Measurements from ENCODE around the gene PRICKLE3. TPM values are rescaled to one million over a fixed set of nuclear protein-coding genes. Genes with fewer than 3 reads are reported as not detected.
A peak's percentile ranks its signal among the peaks of the same experiment; 100 is the strongest.

PRICKLE3 gene
- total and polyA plus RNA-seq, 2 experiments from 2014 or later: 4.7 to 13.7 TPM

GRCh38 chrX:49160908-49161307 lies 25.3 kb downstream of the PRICKLE3 start:
- Mint-ChIP-seq H3K4me3 (no peak overlapping the region), H3K27me3 (ENCODE audit: insufficient read depth, low read depth, poor library complexity) (peaks cover 22% of the 10 kb centered on the region)
- no peak for ATAC-seq

GRCh38 chrX:49157194-49157593 lies 29.0 kb downstream of the PRICKLE3 start:
- no peak for TF ChIP-seq REST (IDR thresholded peaks at IDR 0.05; ENCODE audit: unreplicated experiment)
- TF ChIP-seq ZNF462 (CRISPR knock-in tag; IDR thresholded peaks at IDR 0.05): no peak
- no peak for TF ChIP-seq POLR2AphosphoS5 (IDR thresholded peaks at IDR 0.05; ENCODE audit: low read depth)
- TF ChIP-seq CTCF (conservative IDR thresholded peaks at IDR 0.05; ENCODE audit: low read depth in 2 of 2): 0 out of 4 replicates have a peak, but pooled peaks of 1 of the 2 experiments have one; percentile 11
- TF ChIP-seq CREB1 (CRISPR knock-in tag; IDR thresholded peaks at IDR 0.05; ENCODE audit: low read depth): no peak
- no peak for TF ChIP-seq ZNF331 (CRISPR knock-in tag; IDR thresholded peaks at IDR 0.05; ENCODE audit: low read depth)
- H3K9me3 Mint-ChIP-seq: no peaks in the 10 kb centered on the region; the same call in 2 of the 3 replicates
- no peaks in the 10 kb centered on the region; the same call in 1 of the 2 replicates for H3K4me1 ChIP-seq (ENCODE audit: insufficient read depth)
- no peaks in the 10 kb centered on the region for H3K9me2 ChIP-seq (ENCODE audit: insufficient read depth)
- no peak overlapping the region for H3K27ac Mint-ChIP-seq
- peak overlapping the region; percentile 67 for H3K4me3 Mint-ChIP-seq
- DNase-seq (ENCODE audit: low spot score) (peak; percentile 15), ATAC-seq (peak; percentile 3; the same call in 1 of the 3 replicates)
- H3K27me3 ChIP-seq (ENCODE audit: insufficient read depth): peaks cover 46% of the 10 kb centered on the region
- H3K36me3 Mint-ChIP-seq (ENCODE audit: low read depth): no peaks in the 10 kb centered on the region
- no peaks in the 10 kb centered on the region for H3K36me3 ChIP-seq (ENCODE audit: insufficient read depth)
- H3K4me3 ChIP-seq: peak overlapping the region; percentile 39
- H3K4me2 ChIP-seq: peak overlapping the region; percentile 65
- peaks cover 10% of the 10 kb centered on the region for H3K27me3 Mint-ChIP-seq (ENCODE audit: insufficient read depth, low read depth, poor library complexity)
- H4K20me1 ChIP-seq (replicated peaks; ENCODE audit: insufficient read depth): no peaks in the 10 kb centered on the region
- H2AFZ ChIP-seq: peak overlapping the region; percentile 52; the same call in 1 of the 2 replicates
- H3K27ac ChIP-seq (ENCODE audit: low read depth): no peak overlapping the region
- H3F3A ChIP-seq (replicated peaks; ENCODE audit: low read depth): no peaks in the 10 kb centered on the region
- peaks cover 10% of the 10 kb centered on the region; the same call in 2 of the 3 replicates for H3K4me1 Mint-ChIP-seq
- no peaks in the 10 kb centered on the region for H3K79me2 ChIP-seq (replicated peaks; ENCODE audit: insufficient read depth)

More at GRCh38 chrX:49160908-49161307, 25.3 kb downstream of the PRICKLE3 start:
- H3F3A ChIP-seq (replicated peaks; ENCODE audit: low read depth): no peaks in the 10 kb centered on the region
- no peaks in the 10 kb centered on the region for H3K79me2 ChIP-seq (replicated peaks; ENCODE audit: insufficient read depth)
- Mint-ChIP-seq H3K4me1 (peaks cover 10% of the 10 kb centered on the region), H3K27ac (no peak overlapping the region), H3K9me3 (no peaks in the 10 kb centered on the region; the same call in 2 of the 3 replicates), H3K36me3 (ENCODE audit: low read depth) (no peaks in the 10 kb centered on the region)
- H3K36me3 ChIP-seq (ENCODE audit: insufficient read depth): no peaks in the 10 kb centered on the region
- H3K4me2 ChIP-seq: no peak overlapping the region
- no peaks in the 10 kb centered on the region for H4K20me1 ChIP-seq (replicated peaks; ENCODE audit: insufficient read depth)
- TF ChIP-seq EZH2 (IDR thresholded peaks at IDR 0.05; ENCODE audit: low read depth, unreplicated experiment) (no peak), NANOG (IDR thresholded peaks at IDR 0.05; ENCODE audit: borderline replicate concordance) (no peak), STAT1 (IDR thresholded peaks at IDR 0.05; ENCODE audit: unreplicated experiment) (no peak), ZNF114 (CRISPR knock-in tag; IDR thresholded peaks at IDR 0.05) (no peak)
- no peak overlapping the region for H2AFZ ChIP-seq
- H3K27me3 ChIP-seq (ENCODE audit: insufficient read depth): peaks cover 62% of the 10 kb centered on the region
- no peaks in the 10 kb centered on the region for H3K9me2 ChIP-seq (ENCODE audit: insufficient read depth)
- no peaks in the 10 kb centered on the region; the same call in 1 of the 2 replicates for H3K4me1 ChIP-seq (ENCODE audit: insufficient read depth)
- no peak overlapping the region for H3K27ac ChIP-seq (ENCODE audit: low read depth)
- DNase-seq (ENCODE audit: low spot score): no peak
- no peak overlapping the region for H3K4me3 ChIP-seq
